IMR-90 (cell line): ENCODE data around the gene CUEDC2. TPM values are rescaled to one million over a fixed set of nuclear protein-coding genes. Genes with fewer than 3 reads are reported as not detected.

Experiments used
- ATAC-seq: fragments of 200-7000 bp; cut with Tn5 transposase; 2 replicates; pipeline ENCODE4 v1.9.1; 2020; ENCODE audit warnings: low read depth, mild to moderate bottlenecking, moderate library complexity
- BruUV-seq: library from RNA; stranded (reverse); fragments of 400-500 nt; replicated peaks from 2 replicates; lab custom pipeline; 2021; lab: Mats Ljungman, UMichigan
- CTCF ChIA-PET: fragments of 300-600 bp; formaldehyde crosslinking; extraction: SDS; loops from one replicate; lab custom pipeline; 2021; ENCODE audit warnings: antibody characterized with exemption; lab: Yijun Ruan, JAX
- POLR2A ChIA-PET: fragments of 300-600 bp; sonication (Branson Sonifier 250); formaldehyde crosslinking; loops from one replicate; lab custom pipeline; 2022; ENCODE audit warnings: antibody characterized with exemption; ENCODE audit not compliant: unreplicated experiment; lab: Charles Lee
- DNase-seq: peaks from one replicate; pipeline ENCODE4 v3.0.0; 2013
- H2AFZ ChIP-seq: replicated peaks from 2 replicates; pipeline ENCODE3; 2013; ENCODE audit warnings: low read length, mild to moderate bottlenecking; ENCODE audit not compliant: poor library complexity
- H2AK5ac ChIP-seq: 2 replicates; pipeline ENCODE4 v1.6.1; 2013; ENCODE audit warnings: low read depth, low read length, inconsistent platforms
- H2AK9ac ChIP-seq: replicated peaks from 2 replicates; pipeline ENCODE3; 2013; ENCODE audit warnings: mild to moderate bottlenecking, low read depth, low read length, moderate library complexity; ENCODE audit not compliant: poor library complexity
- H2BK120ac ChIP-seq: 2 replicates; pipeline ENCODE4 v1.6.1; 2013; ENCODE audit warnings: low read depth, low read length, inconsistent platforms
- H2BK15ac ChIP-seq: 3 replicates; pipeline ENCODE4 v1.6.1; 2013; ENCODE audit warnings: low read depth, low read length, inconsistent platforms
- H2BK20ac ChIP-seq: 2 replicates; pipeline ENCODE4 v1.6.1; 2013; ENCODE audit warnings: low read depth, mild to moderate bottlenecking, inconsistent platforms, low read length, moderate library complexity
- H2BK5ac ChIP-seq: 2 replicates; pipeline ENCODE4 v1.6.1; 2013; ENCODE audit warnings: mild to moderate bottlenecking, low read depth, low read length, inconsistent platforms; ENCODE audit not compliant: poor library complexity, severe bottlenecking
- H3K14ac ChIP-seq: replicated peaks from 2 replicates; pipeline ENCODE4 v1.6.1; 2013; ENCODE audit warnings: low read depth, low read length, inconsistent platforms
- H3K18ac ChIP-seq: 2 replicates; pipeline ENCODE4 v1.6.1; 2013; ENCODE audit warnings: low read depth, low read length, control low read depth
- H3K23ac ChIP-seq: 2 replicates; pipeline ENCODE4 v1.6.1; 2013; ENCODE audit warnings: low read depth, low read length, inconsistent platforms
- H3K27ac ChIP-seq: 2 replicates; pipeline ENCODE4 v1.5.1; 2013; ENCODE audit warnings: mild to moderate bottlenecking, control low read depth, low read length; ENCODE audit not compliant: insufficient read depth
- H3K27me3 ChIP-seq: 2 replicates; pipeline ENCODE4 v1.6.1; 2013; ENCODE audit warnings: low read length; ENCODE audit not compliant: control insufficient read depth, insufficient read depth
- H3K36me3 ChIP-seq: 2 replicates; pipeline ENCODE4 v1.6.1; 2013; ENCODE audit warnings: low read length, mixed read lengths; ENCODE audit not compliant: control insufficient read depth, insufficient read depth
- H3K4ac ChIP-seq: 2 replicates; pipeline ENCODE4 v1.6.1; 2013; ENCODE audit warnings: low read depth, low read length, inconsistent platforms
- H3K4me1 ChIP-seq: 2 replicates; pipeline ENCODE4 v1.6.1; 2013; ENCODE audit warnings: low read length, mixed read lengths; ENCODE audit not compliant: control insufficient read depth, insufficient read depth
- H3K4me2 ChIP-seq: 2 replicates; pipeline ENCODE4 v1.6.1; 2013; ENCODE audit warnings: low read depth, mild to moderate bottlenecking, control low read depth, low read length, moderate library complexity
- H3K4me3 ChIP-seq: 2 replicates; pipeline ENCODE4 v1.5.1; 2013; ENCODE audit warnings: low read depth, mild to moderate bottlenecking, control low read depth, low read length, moderate library complexity; ENCODE audit not compliant: insufficient read depth
- H3K56ac ChIP-seq: 2 replicates; pipeline ENCODE4 v1.6.1; 2013; ENCODE audit warnings: low read length, inconsistent platforms; ENCODE audit not compliant: insufficient read depth; ENCODE audit errors: extremely low read depth
- H3K79me1 ChIP-seq, 2 experiments: 2 replicates each; pipeline ENCODE4 v1.6.1; 2013; ENCODE audit warnings: low read length in 2 of 2, inconsistent platforms in 1 of 2, low read depth in 1 of 2
- H3K9ac ChIP-seq: 2 replicates; pipeline ENCODE4 v1.6.1; 2013; ENCODE audit warnings: low read depth, low read length, control low read depth
- H3K9me1 ChIP-seq: 2 replicates; pipeline ENCODE4 v1.6.1; 2013; ENCODE audit warnings: low read length, inconsistent platforms; ENCODE audit not compliant: insufficient read depth
- H3K9me3 ChIP-seq: 2 replicates; pipeline ENCODE4 v1.6.1; 2013; ENCODE audit warnings: low read length; ENCODE audit not compliant: control insufficient read depth, insufficient read depth
- H4K20me1 ChIP-seq: 2 replicates; pipeline ENCODE4 v1.6.1; 2013; ENCODE audit warnings: low read length, inconsistent platforms; ENCODE audit not compliant: insufficient read depth
- H4K5ac ChIP-seq: 2 replicates; pipeline ENCODE4 v1.6.1; 2013; ENCODE audit warnings: mild to moderate bottlenecking, low read depth, low read length, control low read depth
- H4K8ac ChIP-seq, 2 experiments: 2 replicates each; pipeline ENCODE4 v1.6.1; 2013; ENCODE audit warnings: low read depth in 2 of 2, low read length in 2 of 2, control low read depth in 1 of 2, inconsistent platforms in 1 of 2
- H4K91ac ChIP-seq: 2 replicates; pipeline ENCODE4 v1.6.1; 2013; ENCODE audit warnings: low read depth, low read length, inconsistent platforms; ENCODE audit not compliant: insufficient read depth
- BHLHE40 ChIP-seq: fragments of 150-350 bp; IDR thresholded peaks from 2 replicates; pipeline ENCODE4 v1.6.1; 2016; ENCODE audit warnings: mild to moderate bottlenecking, low read depth, low read length
- CEBPB ChIP-seq: IDR thresholded peaks from 2 replicates; pipeline ENCODE4 v1.6.1; 2012; ENCODE audit warnings: low read depth, low read length, improper control_type of control experiment
- CHD1 ChIP-seq: IDR thresholded peaks from 2 replicates; pipeline ENCODE4 v1.6.1; 2012; ENCODE audit warnings: low read depth, low read length, improper control_type of control experiment
- ELK1 ChIP-seq: fragments of 150-350 bp; IDR thresholded peaks from 2 replicates; pipeline ENCODE4 v1.6.1; 2016; ENCODE audit warnings: low read depth, mild to moderate bottlenecking, low read length, moderate library complexity, borderline replicate concordance
- FOS ChIP-seq: fragments of 150-350 bp; IDR thresholded peaks from 2 replicates; pipeline ENCODE4 v1.6.1; 2016; ENCODE audit warnings: low read depth, low read length
- MAFK ChIP-seq: IDR thresholded peaks from 2 replicates; pipeline ENCODE4 v1.6.1; 2012; ENCODE audit warnings: low read depth, low read length, improper control_type of control experiment
- NFE2L2 ChIP-seq: fragments of 150-350 bp; IDR thresholded peaks from 2 replicates; pipeline ENCODE4 v1.6.1; 2016; ENCODE audit warnings: low read depth, mild to moderate bottlenecking, low read length
- POLR2A ChIP-seq: IDR thresholded peaks from 2 replicates; pipeline ENCODE4 v1.6.1; 2012; ENCODE audit warnings: mild to moderate bottlenecking, low read depth, low read length
- RAD21 ChIP-seq: IDR thresholded peaks from 2 replicates; pipeline ENCODE4 v1.6.1; 2012; ENCODE audit warnings: low read length, improper control_type of control experiment
- RCOR1 ChIP-seq: IDR thresholded peaks from 2 replicates; pipeline ENCODE4 v1.6.1; 2012; ENCODE audit warnings: mild to moderate bottlenecking, low read length, improper control_type of control experiment; ENCODE audit not compliant: insufficient replicate concordance
- RFX5 ChIP-seq: IDR thresholded peaks from 2 replicates; pipeline ENCODE4 v1.8.0; 2012; ENCODE audit warnings: low read depth, mild to moderate bottlenecking, low read length, moderate library complexity
- SMC3 ChIP-seq: fragments of 150-350 bp; IDR thresholded peaks from 2 replicates; pipeline ENCODE4 v1.6.1; 2016; ENCODE audit warnings: low read depth, mild to moderate bottlenecking, antibody characterized with exemption, low read length, moderate library complexity
- USF2 ChIP-seq: fragments of 150-350 bp; IDR thresholded peaks from 2 replicates; pipeline ENCODE4 v1.6.1; 2017; ENCODE audit warnings: mild to moderate bottlenecking, antibody characterized with exemption, low read length, low read depth
- WGBS, 2 experiments: methylation state at CpG; one replicate each; pipeline versions ENCODE4 v1.1.5 to v1.1.7; 2013; ENCODE audit warnings: missing lambda C conversion rate in 2 of 2; ENCODE audit not compliant: insufficient read length in 1 of 2; ENCODE audit errors: extremely low coverage in 2 of 2; 5-methylcytosine and 5-hydroxymethylcytosine counted together
- dilution Hi-C: fragments of 300-500 bp; cut with HindIII; formaldehyde crosslinking; loops from one replicate; pipeline ENCODE4 v1.14.3; 2018; ENCODE audit warnings: low sequenced_read_pairs; ENCODE audit not compliant: unreplicated experiment
- in situ Hi-C: fragments of 300-500 bp; cut with MboI; formaldehyde crosslinking; loops from 3 replicates; pipeline ENCODE4 v1.14.3; 2019; ENCODE audit warnings: low sequenced_read_pairs, inconsistent platforms, mixed read lengths
- intact Hi-C: fragments of 100-400 bp; cut with micrococcal nuclease; formaldehyde crosslinking; loops from 2 replicates; pipeline ENCODE4 v1.10.0; 2022
- polyA plus RNA-seq, 3 experiments: library from polyadenylated mRNA; depleted of rRNA; stranded (reverse); fragments of >200 nt; gene quantifications; 2 replicates each; pipeline ENCODE4 v1.2.3, GENCODE V29; 2012; ENCODE audit warnings: low replicate concordance in 1 of 3
- total RNA-seq: library from RNA; depleted of rRNA; stranded (reverse); fragments of >200 nt; gene quantifications from 2 replicates; pipeline ENCODE4 v1.2.3, GENCODE V29; 2012

Gene CUEDC2
- total and polyA plus RNA-seq, 2 of the 4 experiments (the other 2 are of a cell fraction), result 55.7 to 84.9 TPM

- TF ChIP-seq ELK1 (no peak), CEBPB (no peak)
These were observed 29.0 kb upstream of the CUEDC2 start (continued) for GRCh38 chr10:102461187-102462054.

GRCh38 chr10:102460836-102461186 is 28.4 kb upstream of the CUEDC2 start:
- Histone ChIP-seq H3K79me1 (no peaks in the 10 kb centered on the region), H2AFZ (peak overlapping the region; percentile 94), H3K4me1 (peaks cover 12% of the 10 kb centered on the region), H3K56ac (no peak overlapping the region), H2BK20ac (no peak overlapping the region), H3K27ac (no peak overlapping the region), H4K20me1 (no peaks in the 10 kb centered on the region), H2BK15ac (no peak overlapping the region; the same call in 2 of the 3 replicates), H3K9ac (peak overlapping the region; percentile 29; the same call in 1 of the 2 replicates), H3K18ac (peak overlapping the region; percentile 37; the same call in 1 of the 2 replicates), H2BK5ac (no peak overlapping the region), H3K4ac (peak overlapping the region; percentile 82; the same call in 1 of the 2 replicates), H3K4me2 (peak overlapping the region; percentile 94), H3K4me3 (peak overlapping the region; percentile 58), H3K9me1 (peaks cover 9% of the 10 kb centered on the region), H3K23ac (peak overlapping the region; percentile 11; the same call in 1 of the 2 replicates), H2AK9ac (peak overlapping the region; percentile 73), H2BK120ac (peak overlapping the region; percentile 42), H3K27me3 (peaks cover 16% of the 10 kb centered on the region), H4K5ac (peak overlapping the region; percentile 95), H4K8ac (peak overlapping the region; percentile 91 to 95), H3K9me3 (no peaks in the 10 kb centered on the region), H4K91ac (peak overlapping the region; percentile 36; the same call in 1 of the 2 replicates), H2AK5ac (no peak overlapping the region), H3K36me3 (no peaks in the 10 kb centered on the region), H3K14ac (peak overlapping the region; percentile 53)
- ChIA-PET CTCF (no interaction called here), POLR2A (no interaction called here)
- intact Hi-C loops (no loop called here), dilution Hi-C loops (no loop called here), in situ Hi-C loops (no loop called here)
- WGBS, 2 experiments, result 37% methylated on average over 5 of the region's 8 CpGs; no CpG with 5 or more reads in 1 of the 2 experiments
- ATAC-seq (no peak), DNase-seq (no peak)
- no TSS peak for BruUV-seq
- TF ChIP-seq BHLHE40 (no peak), FOS (no peak), RCOR1 (no peak), CHD1 (no peak), RFX5 (no peak), USF2 (no peak), POLR2A (no peak), MAFK (no peak), NFE2L2 (no peak), SMC3 (no peak), RAD21 (no peak), ELK1 (no peak)
